ENCODE results near the gene CATSPERE.
"Not testable (repeated sequence)": the region's sequence is repeated elsewhere in the genome, so short reads cannot be mapped to it uniquely, and the experiment has no call there.

Gene CATSPERE

GRCh38 chr1:244548558-244549115 lies 87.6 kb downstream of the CATSPERE start:
- DNase-seq, result peak; percentile 16

GRCh38 chr1:244552336-244552735 lies 91.3 kb downstream of the CATSPERE start:
- no peak for DNase-seq

- DNase-seq, result no peak
Observed at GRCh38 chr1:244556263-244556662, 95.2 kb downstream of the CATSPERE start.

- DNase-seq, result no peak
Observed at GRCh38 chr1:244557565-244557964, 96.5 kb downstream of the CATSPERE start.

- DNase-seq, result no peak
Observed at GRCh38 chr1:244559561-244559960, 98.5 kb downstream of the CATSPERE start.

GRCh38 chr1:244562877-244563276 lies 101.8 kb downstream of the CATSPERE start:
- not testable (repeated sequence) for DNase-seq

GRCh38 chr1:244573768-244574167 lies 112.7 kb downstream of the CATSPERE start:
- no peak for DNase-seq

- DNase-seq, result no peak
Observed at GRCh38 chr1:244576259-244576892, 115.3 kb downstream of the CATSPERE start.

GRCh38 chr1:244578205-244578604 lies 117.1 kb downstream of the CATSPERE start:
- not testable (repeated sequence) for DNase-seq

GRCh38 chr1:244583358-244583982 lies 122.4 kb downstream of the CATSPERE start:
- peak; percentile 10 for DNase-seq

- DNase-seq, result no peak
Observed at GRCh38 chr1:244585867-244586266, 124.8 kb downstream of the CATSPERE start.

- DNase-seq, result no peak
Observed at GRCh38 chr1:244590670-244591069, 129.6 kb downstream of the CATSPERE start.

- DNase-seq, result no peak
Observed at GRCh38 chr1:244598611-244599010, 137.5 kb downstream of the CATSPERE start.

- no peak for DNase-seq
Observed at GRCh38 chr1:244599937-244600350, 138.9 kb downstream of the CATSPERE start.

GRCh38 chr1:244601336-244601735 lies 140.3 kb downstream of the CATSPERE start:
- no peak for DNase-seq

- peak; percentile 65 for DNase-seq
Observed at GRCh38 chr1:244603498-244603897, 142.4 kb downstream of the CATSPERE start.

- no peak for DNase-seq
Observed at GRCh38 chr1:244605835-244606370, 144.8 kb downstream of the CATSPERE start.

- DNase-seq, result no peak
Observed at GRCh38 chr1:244614113-244614836, 153.2 kb downstream of the CATSPERE start.

GRCh38 chr1:244614879-244615278 lies 153.8 kb downstream of the CATSPERE start:
- DNase-seq, result no peak

GRCh38 chr1:244615301-244615700 lies 154.2 kb downstream of the CATSPERE start:
- no peak for DNase-seq

- no peak for DNase-seq
Observed at GRCh38 chr1:244626709-244627108, 165.6 kb downstream of the CATSPERE start.

- DNase-seq, result no peak
Observed at GRCh38 chr1:244628789-244629188, 167.7 kb downstream of the CATSPERE start.

- no peak for DNase-seq
Observed at GRCh38 chr1:244633140-244633539, 172.1 kb downstream of the CATSPERE start.

Measured in NCI-H82 (cell line).